Endothelial cell of umbilical vein (primary cell): Measurements from ENCODE around the gene RPL13. TPM values are rescaled to one million over a fixed set of nuclear protein-coding genes. Genes with fewer than 3 reads are reported as not detected.
A peak's percentile ranks its signal among the peaks of the same experiment; 100 is the strongest.

Experiments
- BruUV-seq: library from RNA; stranded (reverse); fragments of 400-500 nt; replicated peaks from 2 replicates; lab custom pipeline; 2021; lab: Mats Ljungman, UMichigan
- CTCF ChIA-PET: fragments of 300-600, 350-600 bp; sonication (Branson Sonifier 250); formaldehyde crosslinking; loops from one replicate; lab custom pipeline; 2021; ENCODE audit warnings: antibody characterized with exemption, inconsistent platforms; lab: Charles Lee
- POLR2A ChIA-PET: fragments of 300-600, 350-600 bp; sonication (Branson Sonifier 250); formaldehyde crosslinking; loops from one replicate; lab custom pipeline; 2021; ENCODE audit warnings: antibody characterized with exemption, inconsistent platforms; lab: Charles Lee
- DNase-seq: peaks from one replicate; pipeline ENCODE4 v3.0.0-alpha.2; 2011; ENCODE audit warnings: low read depth, low spot score
- FAIRE-seq: peaks from 2 replicates; lab custom pipeline; 2011; peaks lifted over from hg19 to GRCh38; lab: Jason Lieb, UNC
- H2AFZ ChIP-seq: 2 replicates; pipeline ENCODE4 v1.6.0; 2012; ENCODE audit warnings: low read depth, low read length, control low read depth, inconsistent platforms
- H3K27ac ChIP-seq: 2 replicates; pipeline ENCODE4 v1.5.1; 2011; ENCODE audit warnings: low read depth, mild to moderate bottlenecking, control low read depth, low read length, moderate library complexity; ENCODE audit not compliant: insufficient read depth
- H3K27me3 ChIP-seq, 2 experiments: 2 replicates each; pipeline versions ENCODE4 v1.6.0 to v1.6.1; 2011; ENCODE audit warnings: low read length in 2 of 2, mixed read lengths in 1 of 2; ENCODE audit not compliant: control insufficient read depth in 2 of 2, insufficient read depth in 2 of 2
- H3K36me3 ChIP-seq, 2 experiments: 2 replicates in 1 of 2; 3 replicates in 1 of 2; pipeline ENCODE4 v1.5.1; 2011; ENCODE audit warnings: low read length in 2 of 2, mild to moderate bottlenecking in 1 of 2, moderate library complexity in 1 of 2; ENCODE audit not compliant: control insufficient read depth in 2 of 2, insufficient read depth in 2 of 2; ENCODE audit errors: extremely low read depth in 1 of 2
- H3K4me1 ChIP-seq: 3 replicates; pipeline ENCODE4 v1.5.1; 2011; ENCODE audit warnings: mild to moderate bottlenecking, low read length; ENCODE audit not compliant: control insufficient read depth, insufficient read depth; ENCODE audit errors: extremely low read depth
- H3K4me2 ChIP-seq: 2 replicates; pipeline ENCODE4 v1.6.1; 2011; ENCODE audit warnings: low read length, control low read depth, mixed read lengths; ENCODE audit not compliant: insufficient read depth
- H3K4me3 ChIP-seq, 3 experiments: fragments of 200-600 bp in 1 of 3; sonication (generic), shearing (Covaris generic) in 1 of 3; replicated peaks in 1 of 3; 2 replicates each; pipeline ENCODE4 v1.5.1; 2011 to 2016; ENCODE audit warnings: control low read depth in 3 of 3, low read length in 3 of 3, mild to moderate bottlenecking in 2 of 3, inconsistent platforms in 1 of 3, low read depth in 1 of 3, moderate library complexity in 1 of 3; ENCODE audit not compliant: insufficient read depth in 1 of 3
- H3K79me2 ChIP-seq: 2 replicates; pipeline ENCODE4 v1.6.0; 2012; ENCODE audit warnings: low read length, inconsistent platforms; ENCODE audit not compliant: control insufficient read depth, insufficient read depth
- H3K9ac ChIP-seq: replicated peaks from 2 replicates; pipeline ENCODE3; 2011; ENCODE audit warnings: low read length, control low read depth; ENCODE audit not compliant: insufficient read depth; ENCODE audit errors: extremely low read depth
- H3K9me1 ChIP-seq: replicated peaks from 3 replicates; pipeline ENCODE4 v1.6.0; 2011; ENCODE audit warnings: mild to moderate bottlenecking, low read length; ENCODE audit not compliant: control insufficient read depth, insufficient read depth; ENCODE audit errors: extremely low read depth
- H3K9me3 ChIP-seq: replicated peaks from 2 replicates; pipeline ENCODE4 v1.5.1; 2012; ENCODE audit warnings: low read length, inconsistent platforms; ENCODE audit not compliant: control insufficient read depth, insufficient read depth
- H4K20me1 ChIP-seq: replicated peaks from 2 replicates; pipeline ENCODE3; 2011; ENCODE audit warnings: mild to moderate bottlenecking, low read length; ENCODE audit not compliant: control insufficient read depth, insufficient read depth; ENCODE audit errors: extremely low read depth
- CTCF ChIP-seq, 2 donors: IDR thresholded peaks; 1 replicate in 1 of 2; 2 replicates in 1 of 2; pipeline ENCODE4 v1.5.1; 2011; ENCODE audit warnings: low read length in 2 of 2, mild to moderate bottlenecking in 2 of 2, moderate library complexity in 2 of 2, control low read depth in 1 of 2, inconsistent platforms in 1 of 2, low read depth in 1 of 2; ENCODE audit not compliant: insufficient read depth in 1 of 2; ENCODE audit errors: extremely low read depth in 1 of 2
- EZH2 ChIP-seq: IDR thresholded peaks from 2 replicates; pipeline ENCODE4 v1.6.1; 2012; ENCODE audit warnings: borderline replicate concordance, low read depth, mild to moderate bottlenecking, moderate library complexity, low read length, inconsistent platforms; ENCODE audit not compliant: severe bottlenecking
- FOS ChIP-seq: IDR thresholded peaks from 2 replicates; pipeline ENCODE4 v1.6.1; 2011; ENCODE audit warnings: mild to moderate bottlenecking, low read length, moderate library complexity, borderline replicate concordance; ENCODE audit not compliant: insufficient read depth
- JUN ChIP-seq: IDR thresholded peaks from 2 replicates; pipeline ENCODE4 v1.6.1; 2011; ENCODE audit warnings: borderline replicate concordance, low read depth; ENCODE audit not compliant: insufficient read length, insufficient read depth
- MYC ChIP-seq: IDR thresholded peaks from one replicate; pipeline ENCODE4 v1.6.1; 2011; ENCODE audit warnings: mild to moderate bottlenecking, low read depth, low read length
- POLR2A ChIP-seq: IDR thresholded peaks from 2 replicates; pipeline ENCODE4 v1.6.1; 2012; ENCODE audit warnings: low read depth, mild to moderate bottlenecking, control low read depth, low read length
- POLR2AphosphoS5 ChIP-seq: IDR thresholded peaks from 2 replicates; pipeline ENCODE4 v1.6.1; 2012; ENCODE audit warnings: low read depth, mild to moderate bottlenecking, control low read depth, low read length, moderate library complexity; ENCODE audit not compliant: insufficient read depth
- dilution Hi-C: fragments of 300-500 bp; cut with MboI; formaldehyde crosslinking; loops from one replicate; pipeline ENCODE4 v1.15.0; 2019; ENCODE audit warnings: low sequenced_read_pairs; ENCODE audit not compliant: extremely low pct_ligation_motif_present
- intact Hi-C: fragments of 100-400 bp; cut with micrococcal nuclease; formaldehyde crosslinking; loops from one replicate; pipeline ENCODE4 v1.10.0; 2022
- polyA plus RNA-seq, 4 experiments: library from polyadenylated mRNA; depleted of rRNA in 3 of 4; stranded (reverse) in 3 of 4; unstranded in 1 of 4; fragments of >200 nt; gene quantifications; 2 replicates each; pipeline versions ENCODE4 v1.2.1 to v1.2.3, GENCODE V29; 2011 to 2012; ENCODE audit warnings: missing spikeins in 1 of 4
- total RNA-seq: library from RNA; stranded (reverse); gene quantifications from 2 replicates; pipeline ENCODE4 v1.2.3, GENCODE V29; 2021
- TF ChIP-seq, protein P1 (sequence below): IDR thresholded peaks from 2 replicates; pipeline ENCODE4 v1.6.1; 2011; ENCODE audit not compliant: insufficient read depth, insufficient read length

RPL13 gene
- total and polyA plus RNA-seq, 2 donors (not counting 3 experiments of a cell fraction or from before 2014, with no cell fraction given) = 1,463 to 5,670 TPM

DNA sequence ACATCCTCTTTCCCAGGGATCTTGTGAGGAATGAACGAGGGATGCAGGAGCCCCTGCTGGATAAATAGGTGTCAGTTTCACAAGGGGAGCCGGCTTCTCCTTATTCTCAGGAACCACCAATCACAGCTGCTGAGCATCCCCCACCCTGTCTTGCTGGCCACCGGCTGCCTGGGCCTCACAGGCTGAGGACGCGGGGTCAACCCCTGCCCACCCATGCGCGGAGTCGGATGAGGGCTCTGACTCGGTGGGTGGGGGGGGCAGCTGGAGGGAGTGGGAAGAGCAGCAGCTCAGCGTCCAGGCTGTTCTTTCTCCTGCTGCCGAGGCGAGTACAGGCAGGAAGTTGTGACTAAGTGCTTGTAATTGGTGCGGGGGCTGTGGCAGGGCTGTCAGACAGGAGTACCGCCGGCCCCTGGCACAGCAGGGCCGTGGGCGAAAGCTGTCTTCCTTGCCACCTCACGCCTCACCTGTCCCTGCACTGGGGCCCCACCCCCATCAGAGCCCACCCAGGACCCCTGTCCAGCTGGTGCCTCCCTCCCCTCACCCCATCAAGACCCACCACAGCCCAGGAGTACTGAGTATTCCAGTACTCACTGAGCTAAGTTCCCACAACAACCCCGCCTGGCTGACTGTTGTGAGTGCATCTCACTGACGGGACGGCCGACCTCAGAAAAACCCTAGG, 41.9 kb downstream of the RPL13 start:
- intact Hi-C loops = loop anchor here (1.0 kb wide), 1 partner anchor 39 kb away; no protein-coding TSS in a partner anchor
- no peaks in the 10 kb centered on the region for H4K20me1 ChIP-seq
- H3K4me2 ChIP-seq = peak overlapping the region; percentile 33
- TF ChIP-seq POLR2A (no peak), MYC (no peak), POLR2AphosphoS5 (peak; percentile 48), FOS (peak; percentile 66), EZH2 (no peak), CTCF (IDR thresholded peaks at IDR 0.05; ENCODE audit: extremely low read depth in 1 of 2, insufficient read depth in 1 of 2, low read depth in 1 of 2, low read length in 2 of 2) (no peak), JUN (peak; percentile 27)
- TF ChIP-seq, protein P1, sequence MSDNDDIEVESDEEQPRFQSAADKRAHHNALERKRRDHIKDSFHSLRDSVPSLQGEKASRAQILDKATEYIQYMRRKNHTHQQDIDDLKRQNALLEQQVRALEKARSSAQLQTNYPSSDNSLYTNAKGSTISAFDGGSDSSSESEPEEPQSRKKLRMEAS = no peak
- DNase-seq (peak; percentile 75), FAIRE-seq (peak; percentile 85)
- H3K9me1 ChIP-seq = no peaks in the 10 kb centered on the region
- ChIA-PET POLR2A (no interaction called here), CTCF (interaction anchor here (0.6 to 3.9 kb wide), 16 partner anchors 9 to 362 kb away, joined by 3 to 48 read pairs (median 4); partner anchors contain the start of genes CPNE7 and DPEP1)
- H3K4me3 ChIP-seq = no peak overlapping the region
- no peaks in the 10 kb centered on the region for H3K27me3 ChIP-seq
- peak overlapping the region; percentile 20 for H3K9ac ChIP-seq
- no peaks in the 10 kb centered on the region for H3K36me3 ChIP-seq
- H3K27ac ChIP-seq = no peak overlapping the region
- H3K4me1 ChIP-seq = peaks cover 11% of the 10 kb centered on the region
- H3K9me3 ChIP-seq = no peaks in the 10 kb centered on the region
- dilution Hi-C loops = no loop called here
- no peaks in the 10 kb centered on the region for H3K79me2 ChIP-seq
- H2AFZ ChIP-seq = peak overlapping the region; percentile 67
- no TSS peak for BruUV-seq
